SKM-1 treated with dmso at 0.1 percent for 144 hours (cell line): ENCODE data around the gene CRB2.
A peak's percentile ranks its signal among the peaks of the same experiment; 100 is the strongest.

Source experiments
- DNase-seq: peaks from one replicate; lab custom pipeline; 2025; ENCODE audit not compliant: unreplicated experiment; lab: John Stamatoyannopoulos, UW

CRB2 gene

DNA sequence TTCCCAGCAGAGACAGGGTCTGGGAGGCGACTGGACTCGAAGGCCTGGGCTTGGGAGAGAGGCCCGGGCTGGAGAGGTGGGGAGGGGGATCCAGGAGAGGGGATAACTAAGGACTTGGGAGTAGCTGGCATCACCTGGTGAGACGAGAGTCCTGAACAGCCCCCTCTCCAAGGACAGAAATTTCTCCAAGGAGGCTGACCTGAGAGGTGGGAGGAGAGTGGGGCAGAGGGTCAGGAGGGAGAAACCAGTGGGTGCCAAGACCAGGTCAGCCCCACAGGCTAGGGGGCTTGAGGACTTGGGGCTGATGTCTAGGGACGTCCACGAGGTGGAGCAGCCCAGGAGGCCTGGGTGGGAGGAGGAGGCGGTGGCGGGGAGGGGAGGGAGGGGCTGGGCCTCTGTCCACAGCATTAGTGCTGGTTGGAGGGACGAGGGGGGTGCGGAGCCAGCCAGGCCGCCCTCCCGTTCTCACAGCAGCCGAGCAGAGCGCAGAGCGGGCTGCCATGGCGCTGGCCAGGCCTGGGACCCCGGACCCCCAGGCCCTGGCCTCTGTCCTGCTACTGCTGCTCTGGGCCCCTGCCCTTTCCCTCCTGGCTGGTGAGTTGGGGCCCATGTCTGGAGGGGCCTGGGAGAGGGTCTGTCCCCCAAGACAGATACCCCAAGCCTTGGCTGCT is at the start of gene CRB2:
Gene CRB2, plus strand, starts transcription at position 437 of the 671 bp plus-strand sequence. Its CDS starts 64 bp downstream, at position 501.
- no peak for DNase-seq

- DNase-seq, result no peak
Measured at GRCh38 chr9:123309611-123310010, 46.4 kb upstream of the CRB2 start.

- no peak for DNase-seq
Measured at GRCh38 chr9:123310551-123311249, 45.3 kb upstream of the CRB2 start.

GRCh38 chr9:123311250-123311752 is 44.7 kb upstream of the CRB2 start:
- DNase-seq, result no peak

GRCh38 chr9:123312306-123312877 is 43.6 kb upstream of the CRB2 start:
- no peak for DNase-seq

GRCh38 chr9:123314617-123315016 is 41.4 kb upstream of the CRB2 start:
- no peak for DNase-seq

DNA sequence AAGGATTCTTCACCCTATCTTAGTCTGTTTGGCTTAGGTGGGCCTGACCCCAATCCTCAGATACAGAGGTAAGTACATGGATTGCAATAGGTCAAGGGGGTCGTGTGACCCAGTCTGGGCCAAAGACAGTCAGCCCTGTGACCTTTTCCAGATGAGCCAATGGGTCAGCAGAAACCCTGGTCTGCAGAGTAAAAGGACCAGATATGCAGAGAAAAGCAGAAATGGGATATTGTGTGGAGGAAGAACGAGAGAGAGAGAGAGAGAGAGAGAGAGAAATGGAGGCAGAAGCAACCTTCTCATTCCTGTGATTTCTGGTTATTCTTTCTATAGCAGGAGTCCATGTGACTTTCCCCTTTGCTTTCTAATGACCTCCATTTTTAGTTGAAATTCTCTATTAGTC is 40.4 kb upstream of the CRB2 start:
- no peak for DNase-seq

DNA sequence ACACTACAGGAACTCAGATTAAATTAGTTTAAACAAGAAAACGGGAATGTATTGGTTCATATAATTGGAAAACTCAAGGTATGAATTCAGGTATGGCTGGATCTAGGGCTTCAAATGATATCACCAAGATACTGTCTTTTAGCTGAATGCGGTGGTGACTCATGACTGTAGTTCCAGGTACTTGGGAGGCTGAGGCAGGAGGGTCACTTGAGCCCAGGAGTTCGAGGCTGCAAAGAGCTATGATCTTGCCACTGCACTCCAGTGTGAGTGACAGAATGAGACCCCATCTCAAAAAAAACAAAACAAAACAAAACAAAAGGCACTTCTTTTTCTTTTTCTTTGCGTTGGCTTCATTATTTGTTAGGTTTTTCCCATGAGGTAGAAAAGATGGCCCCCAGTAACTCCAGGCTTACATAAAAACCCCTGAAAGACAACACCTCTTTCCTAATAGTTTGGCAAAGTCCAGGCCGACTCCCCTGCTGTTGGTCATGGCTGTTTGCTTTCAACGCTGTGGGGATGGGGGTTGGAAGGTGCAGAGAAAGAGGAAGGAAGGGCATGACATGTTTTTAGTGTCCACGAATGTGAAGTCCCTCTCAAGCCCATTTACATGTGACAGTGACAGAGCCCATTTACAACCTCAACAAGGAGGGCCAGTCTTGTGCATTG is 39.8 kb upstream of the CRB2 start:
- DNase-seq, result peak; percentile 86

DNA sequence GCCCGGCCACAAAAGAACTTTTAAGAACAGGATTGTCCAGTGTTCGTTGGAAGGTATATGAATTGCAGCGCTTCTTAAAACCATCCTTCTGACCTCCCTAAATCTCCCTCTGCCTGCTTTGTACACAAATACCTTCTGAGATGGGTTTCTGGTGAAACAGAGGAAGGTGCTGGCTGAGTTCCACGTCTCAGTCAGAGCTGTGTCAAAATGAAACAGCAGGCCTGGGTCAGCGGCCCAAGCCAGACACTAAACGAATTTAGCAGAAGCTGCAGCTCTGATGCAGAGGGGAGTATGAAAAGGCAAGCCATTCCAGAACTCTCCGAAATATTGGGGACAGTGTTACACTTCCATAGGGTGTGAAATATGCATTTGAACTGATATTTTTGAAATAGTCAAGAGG is 37.8 kb upstream of the CRB2 start:
- no peak for DNase-seq

DNA sequence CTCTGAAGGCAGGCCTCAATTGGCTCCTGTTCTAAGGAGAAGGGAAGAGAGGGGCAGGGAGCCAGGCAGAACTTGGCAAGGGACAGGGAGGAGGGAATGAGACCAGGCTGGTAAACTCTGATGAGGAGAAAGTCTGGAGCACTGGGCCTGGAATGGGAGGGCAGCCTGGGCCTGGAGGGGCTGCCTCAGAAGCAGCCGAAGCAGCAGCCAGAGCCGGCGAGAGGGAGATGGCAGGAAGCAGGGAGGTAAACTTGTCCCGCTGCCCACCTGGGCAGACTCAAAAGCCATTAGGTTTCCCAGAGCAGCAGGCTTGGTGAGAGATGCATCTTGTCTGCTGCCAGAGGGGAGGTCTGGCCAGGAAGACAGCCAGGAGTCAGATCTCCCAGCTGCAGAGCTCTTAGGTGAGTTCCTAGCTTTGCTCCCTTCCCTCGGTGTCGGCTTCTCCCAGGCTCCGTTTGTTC is 37.0 kb upstream of the CRB2 start:
- no peak for DNase-seq

DNA sequence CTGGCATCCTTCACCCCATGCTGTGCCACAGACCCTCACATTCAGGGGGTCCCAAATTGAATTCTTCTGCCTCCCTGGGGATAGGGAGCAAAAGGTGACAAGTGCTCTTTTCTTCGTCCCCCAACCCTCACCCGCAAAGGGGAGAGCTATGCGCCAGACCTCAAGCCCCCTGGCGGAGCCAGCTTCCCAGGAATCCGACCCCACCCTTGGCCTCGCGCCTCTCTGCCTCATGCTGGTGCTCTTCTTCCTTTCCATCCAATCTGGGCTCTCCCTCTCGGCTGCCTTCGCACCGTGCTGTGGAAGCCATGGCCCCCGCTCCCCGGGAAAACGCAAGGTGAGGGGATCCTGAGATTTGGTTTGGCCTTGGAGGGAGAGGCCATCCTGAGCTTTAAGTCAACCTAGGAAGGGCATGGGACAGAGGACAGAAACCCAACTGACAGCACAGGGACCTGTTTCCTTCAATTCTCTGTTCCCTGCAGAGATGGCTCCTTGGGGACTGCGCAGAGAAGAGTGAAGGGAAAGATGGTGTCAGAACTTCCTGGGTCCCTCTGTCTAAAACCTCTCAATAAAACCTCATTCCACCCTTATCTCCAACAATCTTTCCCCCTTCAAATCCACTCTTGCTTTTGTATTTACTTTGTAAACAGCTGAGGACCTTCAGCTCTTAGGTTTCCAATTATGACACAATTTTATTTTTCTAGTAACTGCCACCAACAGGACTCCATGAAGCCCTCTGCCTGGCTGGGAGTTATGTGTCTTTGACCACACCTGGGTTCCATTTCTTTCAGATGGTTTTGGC is 36.3 kb upstream of the CRB2 start:
- no peak for DNase-seq

DNA sequence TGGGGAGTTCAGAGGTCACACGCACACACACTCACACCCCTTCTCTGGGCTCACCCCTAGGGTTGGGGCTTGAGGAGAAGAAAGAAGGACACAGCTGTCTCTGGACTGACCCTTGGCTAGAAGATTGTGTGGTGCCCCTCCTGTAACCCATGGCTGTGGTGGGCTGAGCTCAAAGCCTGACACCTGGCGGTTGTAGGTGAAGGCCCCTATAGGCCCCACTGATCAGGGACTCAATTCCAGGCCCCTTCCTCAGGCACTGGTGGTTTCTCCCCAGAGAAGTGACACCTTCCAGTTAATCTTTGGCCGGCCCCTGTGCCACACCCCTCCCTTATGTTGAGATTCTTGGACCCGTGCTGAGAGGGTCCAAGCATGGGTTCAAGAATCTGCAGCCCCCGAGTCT is 35.2 kb upstream of the CRB2 start:
- DNase-seq, result no peak

- peak; percentile 8 for DNase-seq
Measured at GRCh38 chr9:123321616-123322272, 34.3 kb upstream of the CRB2 start.

DNA sequence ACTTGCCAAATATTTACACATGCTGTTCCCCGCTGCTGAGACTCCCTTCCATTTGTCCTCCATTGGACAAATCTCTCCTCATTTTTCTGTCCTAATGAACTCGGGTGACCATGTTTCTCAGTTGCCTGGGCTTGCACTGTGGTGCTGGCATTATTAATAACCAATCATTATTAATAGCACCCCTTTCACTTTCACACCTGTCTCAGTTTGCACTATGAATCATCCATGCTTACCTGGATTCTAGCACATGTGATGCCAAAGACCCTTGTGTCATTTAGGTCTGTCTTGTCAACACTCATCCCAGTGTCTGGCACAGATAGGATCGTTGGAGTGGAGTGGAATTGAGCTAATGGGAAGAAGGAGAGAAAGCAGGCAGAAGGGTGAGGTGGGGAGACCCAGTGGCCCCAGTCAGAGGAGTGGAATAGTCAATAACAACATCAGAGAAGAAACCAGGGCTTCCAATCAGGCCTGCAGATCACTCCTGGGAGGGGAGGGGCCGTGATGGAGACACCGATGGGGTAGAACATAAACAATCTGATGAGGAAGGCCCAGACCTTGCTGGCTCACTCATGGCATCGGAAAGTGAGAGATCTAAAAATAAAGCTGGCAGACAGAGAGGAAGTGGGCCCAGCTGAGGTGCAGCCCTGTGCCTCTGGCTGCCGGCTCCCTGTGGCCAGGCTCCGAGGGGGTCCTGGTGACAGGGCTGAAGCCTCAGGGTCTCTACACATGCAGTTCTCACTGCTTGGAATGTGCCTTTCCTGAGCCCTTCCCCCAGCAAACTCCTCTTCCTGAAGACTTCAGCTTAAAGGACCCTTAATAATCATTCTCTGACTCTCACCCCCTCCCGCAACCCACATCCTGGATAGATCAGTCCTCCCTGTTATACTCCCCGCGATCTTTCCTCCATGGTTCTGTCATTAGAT is 33.5 kb upstream of the CRB2 start:
- peak; percentile 40 for DNase-seq

DNA sequence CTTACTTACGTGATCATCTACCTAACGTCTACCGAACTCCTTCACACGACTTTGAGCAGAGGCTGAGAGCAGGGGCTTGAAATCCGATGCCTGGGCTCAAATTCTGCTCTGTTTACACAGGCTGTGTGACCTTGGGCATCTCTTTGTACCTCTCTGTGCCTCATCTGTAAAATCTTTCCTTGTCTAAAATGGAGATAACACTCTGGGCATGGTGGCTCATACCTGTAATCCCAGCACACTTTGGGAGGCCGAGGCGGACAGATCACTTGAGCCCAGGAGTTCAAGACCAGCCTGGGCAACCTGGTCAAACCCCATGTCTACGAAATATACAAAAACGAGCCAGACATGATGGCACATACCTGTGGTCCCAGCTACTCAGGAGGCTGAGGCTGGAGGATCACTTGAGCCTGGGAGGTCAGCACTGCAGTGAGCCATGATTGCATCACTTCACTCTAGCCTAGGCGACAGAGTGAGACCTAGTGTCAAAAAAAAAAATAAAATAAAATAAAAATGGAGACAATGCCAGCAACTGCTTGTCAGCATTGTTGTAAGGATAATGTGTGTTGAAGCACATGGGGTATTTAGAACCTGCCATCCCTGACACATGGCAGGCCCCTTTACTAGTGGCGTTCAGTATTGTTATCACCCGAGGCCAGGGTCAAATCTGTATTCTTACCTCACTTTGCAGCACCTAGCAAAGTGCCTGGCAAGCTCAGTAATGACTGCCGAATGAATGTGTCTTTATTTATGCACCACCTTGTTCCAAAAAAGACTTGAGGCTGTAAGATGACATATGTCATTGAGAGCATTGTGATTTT is 32.6 kb upstream of the CRB2 start:
- DNase-seq, result no peak

DNA sequence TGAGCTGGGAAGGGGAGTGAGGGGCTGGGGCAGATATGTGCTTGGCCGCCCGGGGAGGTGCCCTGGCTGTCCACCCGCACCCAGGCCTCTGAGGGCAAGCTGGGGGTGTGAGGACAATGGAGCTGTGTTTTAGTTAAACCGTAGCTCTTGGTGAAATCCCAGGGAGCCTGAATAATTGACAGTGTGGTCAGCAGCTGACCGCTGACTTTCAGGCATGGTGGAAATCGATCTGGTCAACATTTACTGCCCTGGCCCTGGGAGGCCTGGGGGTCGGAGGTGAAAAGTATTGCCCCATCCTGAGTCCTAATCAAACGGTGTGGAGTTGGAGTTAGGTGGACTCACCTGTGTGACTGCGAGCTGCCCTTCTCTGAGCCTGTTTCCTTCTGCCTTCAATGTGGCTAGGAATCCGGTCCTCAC is 31.2 kb upstream of the CRB2 start:
- no peak for DNase-seq

GRCh38 chr9:123326187-123326586 is 29.8 kb upstream of the CRB2 start:
- DNase-seq, result no peak

DNA sequence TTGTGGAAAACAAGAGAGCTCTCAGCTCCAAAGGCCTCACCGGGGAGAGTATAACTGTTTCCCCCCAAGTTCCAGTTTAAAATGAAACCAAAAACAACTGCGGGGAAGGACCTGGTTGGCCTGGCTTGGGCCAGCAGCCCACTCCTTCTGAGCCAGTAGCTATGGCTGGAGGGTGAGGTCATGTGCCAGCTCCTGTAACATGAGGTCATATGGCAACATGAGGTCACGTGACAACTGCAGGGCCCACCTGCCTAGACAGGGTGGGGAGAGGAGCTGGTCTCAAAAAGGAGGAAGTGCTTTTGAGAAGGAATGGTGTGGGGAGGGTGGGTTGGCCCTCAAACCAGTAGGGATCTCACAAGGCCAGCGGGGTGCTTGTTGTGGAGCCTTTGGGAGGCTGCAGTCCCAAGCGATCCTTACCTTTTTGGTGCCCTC is 29.3 kb upstream of the CRB2 start:
- peak; percentile 16 for DNase-seq
